ENCODE measurements around the gene DNAH8.
"Not testable (repeated sequence)": the region's sequence is repeated elsewhere in the genome, so short reads cannot be mapped to it uniquely, and the experiment has no call there.

Gene DNAH8

DNA sequence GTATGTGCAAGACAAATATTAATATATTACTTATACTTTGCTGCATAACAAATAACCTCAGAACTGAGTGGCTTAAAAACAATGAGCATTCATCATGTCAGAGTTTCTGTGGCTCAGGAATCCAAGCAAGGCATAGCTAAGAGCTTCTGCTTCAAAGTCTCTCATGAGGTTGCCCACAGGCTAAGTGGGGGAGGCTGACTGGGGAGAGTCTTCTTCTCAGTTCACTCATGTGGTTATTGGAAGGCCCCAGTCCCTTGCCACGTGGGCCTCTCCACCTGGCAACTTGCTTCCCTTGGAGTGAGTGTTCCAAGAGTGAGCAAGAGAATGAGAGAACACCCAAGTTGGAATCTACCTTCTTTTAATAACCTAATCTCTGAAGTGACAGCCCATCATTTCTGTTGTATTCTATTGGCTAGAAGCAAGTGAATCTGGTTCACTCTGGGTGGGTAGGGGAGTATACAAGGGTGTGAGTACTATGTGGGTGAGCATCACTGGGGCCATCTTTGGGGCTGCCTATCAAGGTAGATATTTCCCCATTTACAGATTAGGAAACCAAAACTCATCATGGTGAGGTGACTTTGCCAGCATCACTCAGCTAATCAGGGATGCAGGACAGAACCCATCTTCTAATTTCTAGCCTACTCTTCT, 36.0 kb downstream of the DNAH8 start:
- DNase-seq = no peak

DNA sequence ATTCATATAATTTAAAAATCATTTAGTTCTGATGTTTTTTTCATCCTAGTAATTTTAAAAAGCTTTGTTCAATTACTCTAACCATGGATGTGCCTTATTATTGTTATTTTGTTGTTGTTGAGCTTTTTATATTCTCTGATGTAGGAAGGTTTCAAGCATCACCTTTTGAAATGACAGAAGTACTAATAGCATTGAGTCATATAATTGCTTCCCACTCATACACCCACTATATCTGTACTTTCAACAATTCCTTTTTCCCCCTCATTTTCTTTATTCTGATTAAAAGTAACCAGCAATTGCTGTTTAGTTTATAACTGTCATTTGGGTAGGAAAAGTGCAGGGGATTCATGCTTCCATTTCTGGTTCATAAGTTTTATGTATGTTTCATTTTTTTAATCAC, 38.6 kb downstream of the DNAH8 start:
- no peak for DNase-seq

DNA sequence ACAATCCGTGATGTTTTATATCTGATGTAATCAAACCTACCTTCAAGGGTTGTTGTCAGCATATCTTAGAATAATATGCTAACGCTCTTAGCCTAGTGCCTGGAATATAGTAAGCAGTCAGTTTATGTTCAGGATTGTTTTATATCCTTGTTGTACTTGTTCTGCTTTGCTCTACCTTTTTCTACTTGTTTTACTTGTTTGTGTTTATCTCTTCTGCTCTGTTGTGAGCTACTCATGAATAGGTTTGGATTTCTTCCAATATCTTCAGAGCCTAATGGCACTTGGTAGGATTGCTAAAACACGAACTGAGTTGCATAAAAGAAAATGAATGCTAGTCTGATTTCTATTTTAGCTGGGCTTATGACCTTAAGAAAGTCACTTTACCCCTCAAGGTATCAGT, 40.1 kb downstream of the DNAH8 start:
- DNase-seq = no peak

- no peak for DNase-seq
Measured at GRCh38 chr6:38755874-38756273, 40.8 kb downstream of the DNAH8 start.

- DNase-seq = no peak
Measured at GRCh38 chr6:38760097-38760496, 45.0 kb downstream of the DNAH8 start.

DNA sequence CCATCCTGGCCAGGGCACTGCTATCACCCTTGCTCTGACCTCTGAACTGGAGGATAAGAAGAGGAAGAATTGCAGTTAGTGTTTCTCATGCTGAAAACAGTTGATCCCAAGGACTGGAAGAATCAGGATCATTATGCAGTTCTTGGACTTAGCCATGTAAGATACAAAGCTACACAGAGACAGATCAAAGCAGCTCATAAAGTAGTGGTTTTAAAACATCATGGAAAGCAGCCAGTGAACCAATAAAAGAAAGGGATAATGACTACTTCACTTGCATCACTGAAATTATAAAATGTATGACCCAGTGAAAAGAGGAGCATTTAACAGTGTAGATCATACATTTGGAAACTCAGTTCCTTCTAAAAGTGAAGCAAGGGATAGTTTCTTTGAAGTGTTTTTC, 47.7 kb downstream of the DNAH8 start:
- DNase-seq = no peak

GRCh38 chr6:38767560-38767959, 52.4 kb downstream of the DNAH8 start:
- DNase-seq = no peak

- DNase-seq = peak; percentile 8 to 25
Measured at GRCh38 chr6:38773338-38773737, 58.2 kb downstream of the DNAH8 start.

DNA sequence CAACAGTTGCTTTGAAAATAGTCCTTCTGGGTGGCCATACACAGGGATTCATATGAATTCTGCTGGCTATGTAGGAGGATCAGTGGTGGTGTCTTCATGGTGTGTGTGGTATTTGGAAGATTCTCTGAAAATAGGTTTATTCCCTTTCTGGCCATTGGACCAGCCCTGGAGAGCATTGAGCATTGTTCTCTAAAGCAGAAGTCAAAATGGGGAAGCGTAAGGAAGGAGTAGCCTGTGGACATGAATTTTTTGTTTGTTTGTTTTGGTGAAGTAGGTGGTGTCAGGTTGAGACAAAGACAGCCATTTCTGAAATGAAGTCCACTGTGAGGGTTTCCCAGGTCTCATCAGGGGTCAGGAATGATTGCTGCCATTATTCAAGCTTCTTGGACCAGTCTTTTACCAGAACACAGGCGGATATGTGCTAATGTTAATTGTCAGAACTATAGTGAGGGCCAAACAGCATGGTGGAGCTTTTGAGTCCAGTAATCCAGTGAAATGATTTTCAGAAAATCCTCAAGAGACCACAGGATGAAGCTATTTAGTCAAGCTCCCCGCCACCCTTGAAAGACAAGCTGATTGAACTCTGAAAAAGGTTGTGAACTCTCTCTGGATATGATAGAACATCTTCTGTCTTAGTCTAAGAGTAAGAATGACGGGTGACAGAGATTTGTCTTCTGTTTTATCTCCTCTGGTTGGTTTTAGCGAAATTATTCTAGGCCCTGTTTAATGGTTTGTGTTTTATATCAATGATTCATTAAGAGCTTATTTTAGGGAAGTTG, 60.0 kb downstream of the DNAH8 start:
- DNase-seq = peak; percentile 72 to 73

GRCh38 chr6:38775870-38776269, 60.8 kb downstream of the DNAH8 start:
- DNase-seq = peak in 1 of 2 donors; percentile 42

DNA sequence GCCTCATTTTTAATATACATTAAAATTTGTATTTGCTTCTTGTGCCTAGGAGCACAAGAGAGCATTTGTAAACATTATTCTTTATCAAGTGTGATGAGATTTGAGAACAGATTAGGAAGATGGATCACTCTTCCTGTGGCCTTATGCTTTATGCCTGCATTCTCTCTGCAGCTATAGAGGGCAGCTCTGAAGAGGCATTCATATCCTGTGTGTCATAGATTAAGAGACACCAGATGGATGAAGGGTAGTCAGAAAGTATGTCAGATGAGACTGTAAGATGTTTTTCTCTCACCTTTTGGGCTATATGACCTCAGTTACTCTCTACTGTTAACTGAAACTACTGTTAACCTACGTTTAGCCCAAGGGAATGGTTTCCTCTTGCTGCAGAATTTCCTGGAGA, 61.4 kb downstream of the DNAH8 start:
- no peak for DNase-seq

DNA sequence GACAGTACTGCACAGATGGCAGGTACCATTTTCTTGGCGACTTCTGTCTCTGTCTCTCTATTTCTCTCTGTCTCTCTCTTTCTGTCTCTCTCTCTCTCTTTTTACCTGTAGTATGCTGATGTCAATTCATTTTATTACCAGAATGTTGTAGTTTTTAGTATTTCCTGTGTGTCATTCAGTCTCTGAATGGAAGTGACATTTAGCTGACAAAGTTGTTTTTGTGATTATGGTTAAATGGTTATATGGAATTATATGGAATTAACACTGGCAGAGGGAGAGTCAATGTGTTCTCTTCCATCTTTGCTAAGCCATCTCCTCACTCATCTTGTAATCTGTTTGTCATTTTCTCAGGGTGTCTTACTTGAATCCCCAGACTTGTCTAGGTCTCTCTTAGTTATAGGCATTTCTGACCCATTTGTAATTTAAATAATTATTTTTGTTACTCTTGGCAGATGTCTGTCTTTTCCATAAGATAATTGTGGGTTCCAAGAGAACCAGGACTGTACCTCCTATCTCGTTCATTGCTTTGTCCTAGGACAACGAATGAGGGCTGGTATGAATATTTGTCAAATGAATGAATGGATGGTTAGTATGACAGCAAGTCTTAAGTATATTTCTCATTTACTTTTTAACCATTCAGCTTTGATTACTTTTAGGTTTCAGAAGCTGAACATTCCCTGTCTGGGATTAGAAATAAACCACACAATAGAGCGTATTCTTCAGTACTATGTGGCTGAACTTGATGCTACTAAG, 64.4 kb downstream of the DNAH8 start:
- DNase-seq = no peak

DNA sequence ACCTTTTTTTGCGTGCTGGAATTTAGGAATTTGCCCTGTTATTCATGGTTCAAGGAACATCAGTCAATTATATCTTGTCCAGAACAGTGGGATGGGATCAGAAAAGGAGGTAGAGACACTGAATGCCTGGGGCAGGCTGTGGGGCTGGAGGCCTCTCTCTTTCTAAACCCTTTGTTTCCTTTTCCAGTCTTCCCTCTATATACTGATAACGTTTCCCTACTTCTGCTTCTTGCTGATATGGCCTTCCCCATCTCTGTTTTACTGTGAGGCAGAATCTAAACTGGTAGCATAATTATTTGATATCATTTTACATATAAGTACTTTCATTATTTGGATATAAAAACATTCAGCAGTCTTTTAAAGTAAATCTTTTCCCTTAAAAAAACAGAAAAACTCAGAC, 67.5 kb downstream of the DNAH8 start:
- no peak for DNase-seq

GRCh38 chr6:38783443-38784228, 68.5 kb downstream of the DNAH8 start:
- DNase-seq = no peak

GRCh38 chr6:38784506-38785235, 69.6 kb downstream of the DNAH8 start:
- no peak for DNase-seq

- DNase-seq = no peak
Measured at GRCh38 chr6:38786486-38786885, 71.4 kb downstream of the DNAH8 start.

- no peak for DNase-seq
Measured at GRCh38 chr6:38789256-38789655, 74.1 kb downstream of the DNAH8 start.

DNA sequence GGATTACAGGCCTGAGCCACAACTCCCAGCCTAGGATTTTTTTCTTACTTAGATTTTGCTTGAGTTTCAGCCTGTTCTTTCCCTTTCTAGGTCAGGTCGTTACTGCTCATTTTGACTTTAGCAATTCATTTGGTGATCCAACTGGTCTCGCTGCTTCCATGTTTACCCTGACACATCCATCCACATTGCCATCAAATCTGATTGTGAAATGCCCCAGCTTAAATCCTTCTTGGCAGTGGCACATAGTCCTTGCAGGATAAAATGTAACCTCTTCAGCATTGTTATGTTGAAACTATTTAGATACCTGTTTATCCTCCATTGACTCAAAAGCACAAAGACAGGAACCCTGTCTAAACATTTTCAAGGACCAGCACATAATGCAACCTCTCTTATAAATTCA, 77.2 kb downstream of the DNAH8 start:
- no peak for DNase-seq

- no peak for DNase-seq
Measured at GRCh38 chr6:38794682-38795081, 79.6 kb downstream of the DNAH8 start.

- DNase-seq = no peak
Measured at GRCh38 chr6:38796006-38796405, 80.9 kb downstream of the DNAH8 start.

- DNase-seq = not testable (repeated sequence)
Measured at GRCh38 chr6:38796437-38796836, 81.3 kb downstream of the DNAH8 start.

DNA sequence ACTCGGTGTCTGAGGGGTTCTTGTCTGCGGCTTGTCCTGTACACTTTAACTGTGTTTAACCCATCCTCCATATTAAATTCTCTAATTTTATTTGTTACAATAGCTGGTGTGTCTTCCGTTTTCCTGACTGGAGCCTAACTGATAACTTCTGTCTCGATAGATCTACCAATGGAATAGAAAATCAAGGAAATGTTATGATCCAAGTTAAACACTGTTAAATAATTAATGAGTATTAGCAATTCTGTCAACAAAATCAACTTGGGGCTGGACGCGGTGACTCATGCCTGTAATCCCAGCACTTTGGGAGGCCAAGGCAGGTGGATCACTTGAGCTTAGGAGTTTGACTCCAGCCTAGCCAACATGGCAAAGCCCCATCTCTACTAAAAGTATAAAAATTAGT, 81.7 kb downstream of the DNAH8 start:
- no peak for DNase-seq

Measured in inflammatory macrophage (primary cell).